ENCODE data around the gene GPR35. TPM values are rescaled to one million over a fixed set of nuclear protein-coding genes. Genes with fewer than 3 reads are reported as not detected.

GPR35 gene
- total and polyA plus RNA-seq, 2 donors (not counting 3 experiments of a cell fraction or from before 2014, with no cell fraction given), result 0.18 to 0.33 TPM

DNA sequence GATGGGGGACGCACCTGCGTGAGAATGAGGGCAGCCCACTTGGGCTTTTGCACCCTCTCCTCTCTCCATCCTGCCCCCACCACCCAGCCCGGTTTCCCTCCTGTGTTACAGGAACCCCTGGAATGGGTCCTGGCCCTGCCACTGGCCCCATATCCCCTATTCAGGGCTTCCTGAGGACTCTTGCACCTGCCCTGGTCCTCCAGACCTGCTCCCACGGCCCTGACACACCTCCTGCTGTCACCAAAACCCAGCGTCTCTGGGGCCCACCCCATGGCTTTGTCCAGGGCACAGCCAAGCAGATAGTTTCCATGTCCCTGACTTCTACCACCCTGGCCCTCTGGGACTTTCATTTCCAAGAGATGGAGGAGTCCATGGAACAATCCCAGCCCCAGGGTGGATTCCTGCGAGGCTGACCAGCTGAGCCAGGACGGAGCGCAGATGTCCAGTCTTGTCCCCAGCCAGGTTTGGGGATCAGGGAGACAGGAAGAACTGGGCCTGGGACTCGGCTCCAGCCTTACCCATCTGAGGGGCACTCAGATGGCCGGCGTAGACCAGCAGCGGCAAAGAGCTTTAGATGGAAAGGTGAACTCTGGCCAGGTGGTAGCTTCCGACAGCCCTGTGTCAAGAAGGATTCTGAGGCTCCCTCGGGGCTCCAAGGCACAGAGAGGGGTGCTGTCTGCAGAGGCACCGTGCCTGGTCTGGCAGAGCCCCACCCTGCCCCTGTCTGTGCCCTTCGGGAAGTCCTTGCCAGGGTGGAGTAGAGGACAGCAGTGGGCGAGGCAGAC, 12.0 kb downstream of the GPR35 start:
- H3K4me3 ChIP-seq (replicated peaks in 1 of 3; ENCODE audit: insufficient read depth in 1 of 3, low read depth in 1 of 3, low read length in 3 of 3), result no peak overlapping the region
- no peak overlapping the region for H3K4me2 ChIP-seq (ENCODE audit: insufficient read depth, low read length)
- no peak overlapping the region for H2AFZ ChIP-seq (ENCODE audit: low read depth, low read length)
- dilution Hi-C loops (cut with MboI; ENCODE audit: extremely low pct_ligation_motif_present, low sequenced_read_pairs), result no loop called here
- DNase-seq (ENCODE audit: low read depth, low spot score) (no peak), FAIRE-seq (no peak)
- no peaks in the 10 kb centered on the region for H3K4me1 ChIP-seq (ENCODE audit: control insufficient read depth, extremely low read depth, insufficient read depth, low read length)
- H3K36me3 ChIP-seq (ENCODE audit: control insufficient read depth in 2 of 2, extremely low read depth in 1 of 2, insufficient read depth in 2 of 2, low read length in 2 of 2), result no peaks in the 10 kb centered on the region
- H3K9ac ChIP-seq (replicated peaks; ENCODE audit: extremely low read depth, insufficient read depth, low read length), result no peak overlapping the region
- ChIA-PET CTCF (no interaction called here), POLR2A (no interaction called here)
- H3K9me3 ChIP-seq (replicated peaks; ENCODE audit: control insufficient read depth, insufficient read depth, low read length), result no peaks in the 10 kb centered on the region
- no peaks in the 10 kb centered on the region for H3K9me1 ChIP-seq (replicated peaks; ENCODE audit: control insufficient read depth, extremely low read depth, insufficient read depth, low read length)
- intact Hi-C loops (cut with micrococcal nuclease), result no loop called here
- TF ChIP-seq EZH2 (IDR thresholded peaks at IDR 0.05; ENCODE audit: borderline replicate concordance, low read depth, low read length, severe bottlenecking), result no peak
- TF ChIP-seq, protein P1, sequence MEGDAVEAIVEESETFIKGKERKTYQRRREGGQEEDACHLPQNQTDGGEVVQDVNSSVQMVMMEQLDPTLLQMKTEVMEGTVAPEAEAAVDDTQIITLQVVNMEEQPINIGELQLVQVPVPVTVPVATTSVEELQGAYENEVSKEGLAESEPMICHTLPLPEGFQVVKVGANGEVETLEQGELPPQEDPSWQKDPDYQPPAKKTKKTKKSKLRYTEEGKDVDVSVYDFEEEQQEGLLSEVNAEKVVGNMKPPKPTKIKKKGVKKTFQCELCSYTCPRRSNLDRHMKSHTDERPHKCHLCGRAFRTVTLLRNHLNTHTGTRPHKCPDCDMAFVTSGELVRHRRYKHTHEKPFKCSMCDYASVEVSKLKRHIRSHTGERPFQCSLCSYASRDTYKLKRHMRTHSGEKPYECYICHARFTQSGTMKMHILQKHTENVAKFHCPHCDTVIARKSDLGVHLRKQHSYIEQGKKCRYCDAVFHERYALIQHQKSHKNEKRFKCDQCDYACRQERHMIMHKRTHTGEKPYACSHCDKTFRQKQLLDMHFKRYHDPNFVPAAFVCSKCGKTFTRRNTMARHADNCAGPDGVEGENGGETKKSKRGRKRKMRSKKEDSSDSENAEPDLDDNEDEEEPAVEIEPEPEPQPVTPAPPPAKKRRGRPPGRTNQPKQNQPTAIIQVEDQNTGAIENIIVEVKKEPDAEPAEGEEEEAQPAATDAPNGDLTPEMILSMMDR (IDR thresholded peaks at IDR 0.05; ENCODE audit: extremely low read depth in 1 of 2, insufficient read depth in 1 of 2, low read depth in 1 of 2, low read length in 2 of 2), result no peak
- H3K79me2 ChIP-seq (ENCODE audit: control insufficient read depth, insufficient read depth, low read length), result no peaks in the 10 kb centered on the region
- H3K27ac ChIP-seq (ENCODE audit: insufficient read depth, low read depth, low read length), result no peak overlapping the region
- BruUV-seq (replicated peaks), result no TSS peak
- no peaks in the 10 kb centered on the region for H3K27me3 ChIP-seq (ENCODE audit: control insufficient read depth in 2 of 2, insufficient read depth in 2 of 2, low read length in 2 of 2)
- H4K20me1 ChIP-seq (replicated peaks; ENCODE audit: control insufficient read depth, extremely low read depth, insufficient read depth, low read length), result no peaks in the 10 kb centered on the region

DNA sequence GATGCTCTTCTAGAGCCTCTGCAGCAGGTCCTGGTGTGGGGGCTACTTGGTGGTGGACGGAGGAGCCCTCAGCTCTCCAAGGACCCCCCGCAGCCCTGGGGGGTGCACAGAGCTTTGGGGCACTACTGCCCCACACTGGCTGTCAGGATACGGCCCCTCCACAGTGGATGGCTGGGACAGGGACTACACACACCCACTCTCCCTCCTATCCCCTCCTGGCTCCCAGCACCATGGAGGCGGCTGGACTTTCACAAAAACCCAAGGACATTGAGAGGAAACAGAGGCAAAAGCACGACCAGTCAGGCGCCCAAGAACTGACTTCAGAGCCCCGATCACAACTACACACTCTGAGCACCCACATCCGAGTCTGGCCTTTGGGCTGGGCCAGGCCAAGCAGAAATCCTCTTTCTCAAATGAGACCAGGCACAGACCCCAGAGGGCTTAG, 12.6 kb downstream of the GPR35 start:
- FAIRE-seq (no peak), DNase-seq (ENCODE audit: low read depth, low spot score) (no peak)
- intact Hi-C loops (cut with micrococcal nuclease), result no loop called here
- Histone ChIP-seq H3K79me2 (ENCODE audit: control insufficient read depth, insufficient read depth, low read length) (no peaks in the 10 kb centered on the region), H3K27me3 (ENCODE audit: control insufficient read depth in 2 of 2, insufficient read depth in 2 of 2, low read length in 2 of 2) (no peaks in the 10 kb centered on the region), H3K27ac (ENCODE audit: insufficient read depth, low read depth, low read length) (no peak overlapping the region), H3K4me1 (ENCODE audit: control insufficient read depth, extremely low read depth, insufficient read depth, low read length) (no peaks in the 10 kb centered on the region), H3K9me1 (replicated peaks; ENCODE audit: control insufficient read depth, extremely low read depth, insufficient read depth, low read length) (no peaks in the 10 kb centered on the region), H4K20me1 (replicated peaks; ENCODE audit: control insufficient read depth, extremely low read depth, insufficient read depth, low read length) (no peaks in the 10 kb centered on the region), H3K36me3 (ENCODE audit: control insufficient read depth in 2 of 2, extremely low read depth in 1 of 2, insufficient read depth in 2 of 2, low read length in 2 of 2) (no peaks in the 10 kb centered on the region), H2AFZ (ENCODE audit: low read depth, low read length) (no peak overlapping the region), H3K9me3 (replicated peaks; ENCODE audit: control insufficient read depth, insufficient read depth, low read length) (no peaks in the 10 kb centered on the region), H3K9ac (replicated peaks; ENCODE audit: extremely low read depth, insufficient read depth, low read length) (no peak overlapping the region), H3K4me2 (ENCODE audit: insufficient read depth, low read length) (no peak overlapping the region), H3K4me3 (replicated peaks in 1 of 3; ENCODE audit: insufficient read depth in 1 of 3, low read depth in 1 of 3, low read length in 3 of 3) (no peak overlapping the region)
- no peak for TF ChIP-seq POLR2AphosphoS5 (IDR thresholded peaks at IDR 0.05; ENCODE audit: insufficient read depth, low read depth, low read length)
- TF ChIP-seq EZH2 (IDR thresholded peaks at IDR 0.05; ENCODE audit: borderline replicate concordance, low read depth, low read length, severe bottlenecking), result no peak
- no peak for TF ChIP-seq FOS (IDR thresholded peaks at IDR 0.05; ENCODE audit: borderline replicate concordance, insufficient read depth, low read length)
- TF ChIP-seq, protein P1 (IDR thresholded peaks at IDR 0.05; ENCODE audit: extremely low read depth in 1 of 2, insufficient read depth in 1 of 2, low read depth in 1 of 2, low read length in 2 of 2), result no peak
- no peak for TF ChIP-seq POLR2A (IDR thresholded peaks at IDR 0.05; ENCODE audit: low read depth, low read length)
- no peak for TF ChIP-seq MYC (IDR thresholded peaks at IDR 0.05; ENCODE audit: low read depth, low read length)
- TF ChIP-seq GATA2 (IDR thresholded peaks at IDR 0.05; ENCODE audit: insufficient read depth, insufficient read length, low read depth, low read length), result no peak
- no peak for TF ChIP-seq JUN (IDR thresholded peaks at IDR 0.05; ENCODE audit: borderline replicate concordance, insufficient read depth, insufficient read length, low read depth)
- TF ChIP-seq, protein P2, sequence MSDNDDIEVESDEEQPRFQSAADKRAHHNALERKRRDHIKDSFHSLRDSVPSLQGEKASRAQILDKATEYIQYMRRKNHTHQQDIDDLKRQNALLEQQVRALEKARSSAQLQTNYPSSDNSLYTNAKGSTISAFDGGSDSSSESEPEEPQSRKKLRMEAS (IDR thresholded peaks at IDR 0.05; ENCODE audit: insufficient read depth, insufficient read length), result no peak
- ChIA-PET CTCF (no interaction called here), POLR2A (no interaction called here)
- no TSS peak for BruUV-seq (replicated peaks)
- dilution Hi-C loops (cut with MboI; ENCODE audit: extremely low pct_ligation_motif_present, low sequenced_read_pairs), result no loop called here

Data from endothelial cell of umbilical vein (primary cell).